GM12878 (cell line): Measurements from ENCODE around the gene PSMB8.

ENCODE experiments used
- ATF2 ChIP-seq: IDR thresholded peaks from 2 replicates; pipeline ENCODE4 v1.6.1; 2012; ENCODE audit warnings: low read length, inconsistent platforms
- POLR2A ChIP-seq: IDR thresholded peaks from 2 replicates; pipeline ENCODE4 v1.6.1; 2011; ENCODE audit warnings: low read depth, mild to moderate bottlenecking, low read length

GRCh38 chr6:32836873-32837272, 7.0 kb downstream of the PSMB8 start:
- no peak for TF ChIP-seq POLR2A
- TF ChIP-seq ATF2: no peak
